Uterus (tissue), 4 donors: ENCODE results near the gene ZSCAN22. TPM values are rescaled to one million over a fixed set of nuclear protein-coding genes. Genes with fewer than 3 reads are reported as not detected.

Experiments
- DNase-seq, 2 donors: peaks; one replicate each; pipeline ENCODE4 v3.0.0-alpha.2; 2019 to 2020
- H3K27ac ChIP-seq, 2 donors: fragments of 200-600 bp; sonication (generic); 1 replicate in 1 of 2; 2 replicates in 1 of 2; pipeline ENCODE4 v1.5.1; 2016 to 2018
- H3K27me3 ChIP-seq, 2 donors: fragments of 200-600 bp; sonication (generic); one replicate each; pipeline ENCODE4 v1.5.1; 2018 to 2019; ENCODE audit warnings: control low read depth in 1 of 2
- H3K36me3 ChIP-seq, 2 donors: fragments of 200-600 bp; sonication (generic); one replicate each; pipeline ENCODE4 v1.5.1; 2019; ENCODE audit warnings: control low read depth in 1 of 2
- H3K4me1 ChIP-seq, 2 donors: fragments of 200-600 bp; sonication (generic); one replicate each; pipeline ENCODE4 v1.5.1; 2018 to 2019; ENCODE audit warnings: control low read depth in 1 of 2
- H3K4me3 ChIP-seq, 2 donors: fragments of 200-600 bp; sonication (generic); 1 replicate in 1 of 2; 2 replicates in 1 of 2; pipeline ENCODE4 v1.5.1; 2018 to 2019; ENCODE audit warnings: mild to moderate bottlenecking in 1 of 2
- H3K9me3 ChIP-seq, 2 donors: fragments of 200-600 bp; sonication (generic); one replicate each; pipeline ENCODE4 v1.5.1; 2019; ENCODE audit warnings: control low read depth in 1 of 2
- CTCF ChIP-seq, 4 experiments: fragments of 200-600 bp in 2 of 4; fragments of 450-650 bp in 2 of 4; sonication (generic) in 2 of 4; IDR thresholded peaks; one replicate each; pipeline ENCODE4 v1.5.1; 2016 to 2019; ENCODE audit warnings: antibody characterized with exemption in 4 of 4, mild to moderate bottlenecking in 2 of 4, moderate library complexity in 1 of 4
- POLR2A ChIP-seq, 2 donors: fragments of 450-650 bp; IDR thresholded peaks; one replicate each; pipeline ENCODE4 v1.6.1; 2016; ENCODE audit warnings: antibody characterized with exemption in 2 of 2, mild to moderate bottlenecking in 1 of 2, moderate library complexity in 1 of 2
- intact Hi-C: fragments of 100-400 bp; cut with DNase I; formaldehyde crosslinking; loops from one replicate; pipeline ENCODE4 v1.15.1; 2023; ENCODE audit warnings: low total_unique reads
- total RNA-seq, 4 donors: library from RNA; depleted of rRNA in 3 of 4; stranded (reverse); fragments of >200 nt in 3 of 4; gene quantifications; one replicate each; pipeline versions ENCODE4 v1.1.0 to v1.2.4, GENCODE V29; 2014 to 2023
- donor health status: DM: yes; HTN: yes; CAD: no.

Gene ZSCAN22
- total RNA-seq, 4 donors from 2014 or later, result 3.9 to 5.1 (median 4.6) TPM

DNA sequence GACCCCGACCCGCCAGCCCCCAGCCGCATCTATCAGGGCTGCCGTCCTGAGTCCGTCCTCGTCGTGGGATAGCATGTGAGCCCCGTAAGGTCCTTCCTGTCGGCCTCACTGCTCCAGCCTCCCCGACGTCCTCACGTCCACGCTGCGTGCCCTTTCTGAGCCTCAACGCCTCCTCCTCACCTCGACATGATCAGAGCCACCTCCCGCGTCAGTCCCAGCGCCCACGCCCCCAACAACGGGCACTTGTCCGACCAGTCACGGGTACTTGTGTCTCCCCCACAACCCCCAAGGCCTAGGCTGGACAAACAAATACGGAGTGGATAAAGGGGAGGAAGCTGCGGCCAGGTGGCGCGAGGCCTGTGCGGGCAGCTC, 35.1 kb downstream of the ZSCAN22 start:
- Histone ChIP-seq H3K4me1 (peaks cover 0 to 4% of the 10 kb centered on the region in 2 donors), H3K27me3 (no peaks in the 10 kb centered on the region), H3K36me3 (no peaks in the 10 kb centered on the region), H3K9me3 (no peaks in the 10 kb centered on the region), H3K4me3 (peak overlapping the region; percentile 56 to 61), H3K27ac (peak overlapping the region; percentile 73 to 93)
- no peak for TF ChIP-seq POLR2A (IDR thresholded peaks at IDR 0.05)
- no peak for TF ChIP-seq CTCF (IDR thresholded peaks at IDR 0.05)
- peak in 1 of 2 donors; percentile 53 for DNase-seq
- intact Hi-C loops, result no loop called here

DNA sequence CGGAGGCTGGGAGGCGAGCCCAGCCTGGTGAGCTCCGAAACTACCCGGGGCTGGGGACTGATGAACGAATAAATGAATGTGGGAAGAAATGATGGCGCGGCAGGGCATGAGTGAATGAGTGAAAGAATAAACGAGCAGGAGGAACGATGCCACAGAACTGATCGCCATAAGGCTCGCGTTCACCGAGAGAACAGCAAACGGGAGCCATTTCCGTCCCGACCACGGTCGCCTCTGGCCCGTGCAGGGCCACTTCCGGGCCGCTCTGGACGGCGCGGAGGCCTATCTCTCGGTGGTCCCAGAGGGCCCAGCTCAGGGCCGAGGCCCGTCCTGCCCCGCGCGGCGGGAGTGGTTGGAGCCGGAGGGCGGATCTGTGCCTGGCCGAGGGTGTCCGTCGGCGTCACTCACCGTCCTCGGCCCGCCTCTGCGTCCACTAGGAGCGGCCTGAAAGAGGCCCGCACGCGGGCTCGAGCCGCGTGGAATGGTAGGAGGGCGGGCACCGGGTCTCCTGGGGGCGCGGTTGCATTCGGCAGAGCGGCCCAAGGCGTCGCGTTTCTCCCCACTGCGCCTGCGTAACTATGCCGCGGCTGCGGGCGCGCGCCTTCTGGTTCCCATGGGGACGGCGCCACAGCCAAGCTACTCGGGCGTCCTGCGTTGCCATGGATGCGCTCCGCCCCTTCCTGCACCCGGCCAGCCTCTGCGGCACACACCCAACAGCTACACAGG, 35.6 kb downstream of the ZSCAN22 start, which contains the start of gene ZNF497:
Gene ZNF497 (minus strand): TSS at position 480 of the 723 bp plus-strand sequence. CDS start 5,116 bp downstream, outside the sequence.
- Histone ChIP-seq H3K27me3 (no peaks in the 10 kb centered on the region), H3K4me1 (no peaks in the 10 kb centered on the region), H3K27ac (peak within 1 kb of the TSS; percentile 73 to 93), H3K4me3 (peak within 1 kb of the TSS; percentile 56 to 61), H3K36me3 (no peaks in the 10 kb centered on the region), H3K9me3 (no peaks in the 10 kb centered on the region)
- peak in 2 of 4 experiments; percentile 10 to 26 for TF ChIP-seq CTCF (IDR thresholded peaks at IDR 0.05)
- peak in 1 of 2 donors; percentile 78 for TF ChIP-seq POLR2A (IDR thresholded peaks at IDR 0.05)
- DNase-seq, result peak; percentile 94 to 96
- intact Hi-C loops, result no loop called here

DNA sequence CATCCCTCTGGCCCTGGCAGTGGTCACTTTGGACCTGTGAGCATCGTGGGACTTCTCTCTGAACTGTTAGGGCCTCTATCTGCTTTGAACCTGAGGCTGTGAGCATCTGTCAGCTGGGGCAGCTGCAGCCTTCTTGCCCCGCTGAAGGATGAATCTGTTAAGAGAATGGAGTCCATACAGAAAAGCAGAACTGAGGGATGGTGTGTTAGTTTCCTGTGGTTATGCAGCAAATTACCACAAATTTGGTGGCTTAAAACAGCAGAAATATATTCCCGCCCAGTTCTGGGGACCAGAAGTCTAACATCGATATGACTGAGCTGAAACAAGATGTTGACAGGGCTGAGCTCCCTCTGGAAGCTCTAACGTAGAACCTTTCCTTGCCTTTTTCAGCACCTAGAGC, 37.4 kb downstream of the ZSCAN22 start:
- H3K36me3 ChIP-seq, result no peaks in the 10 kb centered on the region
- H3K27me3 ChIP-seq, result no peaks in the 10 kb centered on the region
- no peak for DNase-seq
- intact Hi-C loops, result no loop called here
- H3K9me3 ChIP-seq, result no peaks in the 10 kb centered on the region
- TF ChIP-seq POLR2A (IDR thresholded peaks at IDR 0.05), result no peak
- TF ChIP-seq CTCF (IDR thresholded peaks at IDR 0.05), result no peak
- no peak overlapping the region for H3K4me3 ChIP-seq
- no peak overlapping the region for H3K27ac ChIP-seq
- H3K4me1 ChIP-seq, result no peaks in the 10 kb centered on the region

DNA sequence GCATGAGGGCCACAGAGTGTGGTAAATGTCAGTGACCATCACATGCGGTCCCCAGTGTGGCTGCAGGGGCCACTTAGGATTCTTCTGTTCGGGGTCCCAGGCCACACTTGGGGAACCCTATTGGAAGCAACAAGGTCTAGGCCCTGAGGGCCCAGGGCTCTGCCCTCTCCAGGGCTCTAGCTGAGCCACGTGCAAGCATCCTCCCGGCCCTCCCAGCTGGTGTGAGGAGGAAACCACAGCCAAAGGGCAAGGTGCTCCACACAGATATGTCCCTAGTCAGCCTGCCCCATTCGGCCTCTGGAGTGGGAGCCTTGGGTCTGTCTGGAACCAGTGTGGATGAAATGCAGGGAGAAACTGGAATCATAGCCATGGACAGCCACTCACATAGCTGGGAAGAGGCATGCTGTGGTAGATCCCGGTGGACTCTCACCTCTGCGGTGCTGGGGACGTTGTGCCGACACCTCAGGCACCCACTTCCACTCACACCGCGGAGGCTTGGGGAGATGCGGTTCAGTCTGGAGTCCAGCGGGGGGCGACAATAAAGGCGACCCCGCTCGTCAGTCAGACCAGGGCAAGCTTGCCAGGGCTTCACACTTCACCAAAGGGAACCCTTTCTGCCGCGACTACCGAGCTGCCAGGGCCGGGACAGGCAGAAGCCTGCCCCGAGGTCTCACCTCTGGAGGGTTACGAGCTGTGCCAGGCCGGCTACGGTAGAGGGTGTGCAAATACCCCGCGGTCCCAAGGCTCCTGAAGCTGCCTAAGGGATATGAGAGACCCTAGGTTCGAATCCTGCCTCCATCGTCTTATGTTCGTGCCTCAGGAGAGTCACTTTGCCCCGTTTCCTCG, 40.0 kb downstream of the ZSCAN22 start:
- Histone ChIP-seq H3K27me3 (no peaks in the 10 kb centered on the region), H3K36me3 (no peaks in the 10 kb centered on the region), H3K4me3 (no peak overlapping the region), H3K4me1 (no peaks in the 10 kb centered on the region), H3K9me3 (no peaks in the 10 kb centered on the region), H3K27ac (no peak overlapping the region)
- DNase-seq, result no peak
- intact Hi-C loops, result no loop called here
- TF ChIP-seq POLR2A (IDR thresholded peaks at IDR 0.05) (no peak), CTCF (IDR thresholded peaks at IDR 0.05) (no peak)
